Endothelial cell of umbilical vein (primary cell): Measurements from ENCODE around the gene CD55. TPM values are rescaled to one million over a fixed set of nuclear protein-coding genes. Genes with fewer than 3 reads are reported as not detected.

Experiments
- BruUV-seq: library from RNA; stranded (reverse); fragments of 400-500 nt; replicated peaks from 2 replicates; lab custom pipeline; 2021; lab: Mats Ljungman, UMichigan
- CTCF ChIA-PET: fragments of 300-600, 350-600 bp; sonication (Branson Sonifier 250); formaldehyde crosslinking; loops from one replicate; lab custom pipeline; 2021; ENCODE audit warnings: antibody characterized with exemption, inconsistent platforms; lab: Charles Lee
- POLR2A ChIA-PET: fragments of 300-600, 350-600 bp; sonication (Branson Sonifier 250); formaldehyde crosslinking; loops from one replicate; lab custom pipeline; 2021; ENCODE audit warnings: antibody characterized with exemption, inconsistent platforms; lab: Charles Lee
- DNase-seq: peaks from one replicate; pipeline ENCODE4 v3.0.0-alpha.2; 2011; ENCODE audit warnings: low read depth, low spot score
- FAIRE-seq: peaks from 2 replicates; lab custom pipeline; 2011; peaks lifted over from hg19 to GRCh38; lab: Jason Lieb, UNC
- H2AFZ ChIP-seq: 2 replicates; pipeline ENCODE4 v1.6.0; 2012; ENCODE audit warnings: low read depth, low read length, control low read depth, inconsistent platforms
- H3K27ac ChIP-seq: 2 replicates; pipeline ENCODE4 v1.5.1; 2011; ENCODE audit warnings: low read depth, mild to moderate bottlenecking, control low read depth, low read length, moderate library complexity; ENCODE audit not compliant: insufficient read depth
- H3K27me3 ChIP-seq, 2 experiments: 2 replicates each; pipeline versions ENCODE4 v1.6.0 to v1.6.1; 2011; ENCODE audit warnings: low read length in 2 of 2, mixed read lengths in 1 of 2; ENCODE audit not compliant: control insufficient read depth in 2 of 2, insufficient read depth in 2 of 2
- H3K36me3 ChIP-seq, 2 experiments: 2 replicates in 1 of 2; 3 replicates in 1 of 2; pipeline ENCODE4 v1.5.1; 2011; ENCODE audit warnings: low read length in 2 of 2, mild to moderate bottlenecking in 1 of 2, moderate library complexity in 1 of 2; ENCODE audit not compliant: control insufficient read depth in 2 of 2, insufficient read depth in 2 of 2; ENCODE audit errors: extremely low read depth in 1 of 2
- H3K4me1 ChIP-seq: 3 replicates; pipeline ENCODE4 v1.5.1; 2011; ENCODE audit warnings: mild to moderate bottlenecking, low read length; ENCODE audit not compliant: control insufficient read depth, insufficient read depth; ENCODE audit errors: extremely low read depth
- H3K4me2 ChIP-seq: 2 replicates; pipeline ENCODE4 v1.6.1; 2011; ENCODE audit warnings: low read length, control low read depth, mixed read lengths; ENCODE audit not compliant: insufficient read depth
- H3K4me3 ChIP-seq, 3 experiments: fragments of 200-600 bp in 1 of 3; sonication (generic), shearing (Covaris generic) in 1 of 3; replicated peaks in 1 of 3; 2 replicates each; pipeline ENCODE4 v1.5.1; 2011 to 2016; ENCODE audit warnings: control low read depth in 3 of 3, low read length in 3 of 3, mild to moderate bottlenecking in 2 of 3, inconsistent platforms in 1 of 3, low read depth in 1 of 3, moderate library complexity in 1 of 3; ENCODE audit not compliant: insufficient read depth in 1 of 3
- H3K79me2 ChIP-seq: 2 replicates; pipeline ENCODE4 v1.6.0; 2012; ENCODE audit warnings: low read length, inconsistent platforms; ENCODE audit not compliant: control insufficient read depth, insufficient read depth
- H3K9ac ChIP-seq: replicated peaks from 2 replicates; pipeline ENCODE3; 2011; ENCODE audit warnings: low read length, control low read depth; ENCODE audit not compliant: insufficient read depth; ENCODE audit errors: extremely low read depth
- H3K9me1 ChIP-seq: replicated peaks from 3 replicates; pipeline ENCODE4 v1.6.0; 2011; ENCODE audit warnings: mild to moderate bottlenecking, low read length; ENCODE audit not compliant: control insufficient read depth, insufficient read depth; ENCODE audit errors: extremely low read depth
- H3K9me3 ChIP-seq: replicated peaks from 2 replicates; pipeline ENCODE4 v1.5.1; 2012; ENCODE audit warnings: low read length, inconsistent platforms; ENCODE audit not compliant: control insufficient read depth, insufficient read depth
- H4K20me1 ChIP-seq: replicated peaks from 2 replicates; pipeline ENCODE3; 2011; ENCODE audit warnings: mild to moderate bottlenecking, low read length; ENCODE audit not compliant: control insufficient read depth, insufficient read depth; ENCODE audit errors: extremely low read depth
- CTCF ChIP-seq, 2 donors: IDR thresholded peaks; 1 replicate in 1 of 2; 2 replicates in 1 of 2; pipeline ENCODE4 v1.5.1; 2011; ENCODE audit warnings: low read length in 2 of 2, mild to moderate bottlenecking in 2 of 2, moderate library complexity in 2 of 2, control low read depth in 1 of 2, inconsistent platforms in 1 of 2, low read depth in 1 of 2; ENCODE audit not compliant: insufficient read depth in 1 of 2; ENCODE audit errors: extremely low read depth in 1 of 2
- FOS ChIP-seq: IDR thresholded peaks from 2 replicates; pipeline ENCODE4 v1.6.1; 2011; ENCODE audit warnings: mild to moderate bottlenecking, low read length, moderate library complexity, borderline replicate concordance; ENCODE audit not compliant: insufficient read depth
- GATA2 ChIP-seq: IDR thresholded peaks from 2 replicates; pipeline ENCODE4 v1.7.0; 2011; ENCODE audit warnings: low read depth, mild to moderate bottlenecking, moderate library complexity, mixed read lengths, low read length; ENCODE audit not compliant: insufficient read length, insufficient read depth
- JUN ChIP-seq: IDR thresholded peaks from 2 replicates; pipeline ENCODE4 v1.6.1; 2011; ENCODE audit warnings: borderline replicate concordance, low read depth; ENCODE audit not compliant: insufficient read length, insufficient read depth
- MYC ChIP-seq: IDR thresholded peaks from one replicate; pipeline ENCODE4 v1.6.1; 2011; ENCODE audit warnings: mild to moderate bottlenecking, low read depth, low read length
- POLR2AphosphoS5 ChIP-seq: IDR thresholded peaks from 2 replicates; pipeline ENCODE4 v1.6.1; 2012; ENCODE audit warnings: low read depth, mild to moderate bottlenecking, control low read depth, low read length, moderate library complexity; ENCODE audit not compliant: insufficient read depth
- dilution Hi-C: fragments of 300-500 bp; cut with MboI; formaldehyde crosslinking; loops from one replicate; pipeline ENCODE4 v1.15.0; 2019; ENCODE audit warnings: low sequenced_read_pairs; ENCODE audit not compliant: extremely low pct_ligation_motif_present
- intact Hi-C: fragments of 100-400 bp; cut with micrococcal nuclease; formaldehyde crosslinking; loops from one replicate; pipeline ENCODE4 v1.10.0; 2022
- polyA plus RNA-seq, 4 experiments: library from polyadenylated mRNA; depleted of rRNA in 3 of 4; stranded (reverse) in 3 of 4; unstranded in 1 of 4; fragments of >200 nt; gene quantifications; 2 replicates each; pipeline versions ENCODE4 v1.2.1 to v1.2.3, GENCODE V29; 2011 to 2012; ENCODE audit warnings: missing spikeins in 1 of 4
- total RNA-seq: library from RNA; stranded (reverse); gene quantifications from 2 replicates; pipeline ENCODE4 v1.2.3, GENCODE V29; 2021

Gene CD55
- total and polyA plus RNA-seq, 2 donors (not counting 3 experiments of a cell fraction or from before 2014, with no cell fraction given) = 111 to 179 TPM

GRCh38 chr1:207393610-207394009 lies 72.1 kb downstream of the CD55 start:
- no peak overlapping the region for H3K4me3 ChIP-seq
- POLR2A ChIA-PET = interaction anchor here (0.6 to 0.9 kb wide), 3 partner anchors 9 to 340 kb away, joined by 3 to 8 read pairs (median 4); partner anchors contain the start of gene PFKFB2

More at GRCh38 chr1:207393610-207394009, 72.1 kb downstream of the CD55 start:
- TF ChIP-seq CTCF (IDR thresholded peaks at IDR 0.05; ENCODE audit: extremely low read depth in 1 of 2, insufficient read depth in 1 of 2, low read depth in 1 of 2, low read length in 2 of 2) (no peak), FOS (peak; percentile 60), GATA2 (no peak), JUN (peak; percentile 86), MYC (no peak), POLR2AphosphoS5 (peak; percentile 51)
- Histone ChIP-seq H3K27ac (peak overlapping the region; percentile 74), H2AFZ (peak overlapping the region; percentile 78), H3K4me2 (peak overlapping the region; percentile 58), H3K9me1 (no peaks in the 10 kb centered on the region), H3K9ac (no peak overlapping the region), H3K36me3 (no peaks in the 10 kb centered on the region), H3K9me3 (no peaks in the 10 kb centered on the region), H3K79me2 (no peaks in the 10 kb centered on the region), H3K4me1 (peaks cover 18% of the 10 kb centered on the region), H3K27me3 (no peaks in the 10 kb centered on the region), H4K20me1 (no peaks in the 10 kb centered on the region)
- FAIRE-seq (peak; percentile 97), DNase-seq (peak; percentile 91)
- CTCF ChIA-PET = interaction anchor here (0.7 to 1.4 kb wide), 6 partner anchors 9 to 261 kb away, joined by 3 to 8 read pairs (median 3); no protein-coding TSS in a partner anchor
- BruUV-seq = no TSS peak
- dilution Hi-C loops = no loop called here
- intact Hi-C loops = no loop called here
